DMS153 treated with DMSO at 0.1 percent for 48 hours (cell line): Measurements from ENCODE around the gene PRLR.

Experiments
- DNase-seq: peaks from one replicate; lab custom pipeline; 2025; ENCODE audit not compliant: unreplicated experiment; lab: John Stamatoyannopoulos, UW

Gene PRLR

GRCh38 chr5:35236770-35237169 lies 6.5 kb upstream of the PRLR start:
- no peak for DNase-seq

DNA sequence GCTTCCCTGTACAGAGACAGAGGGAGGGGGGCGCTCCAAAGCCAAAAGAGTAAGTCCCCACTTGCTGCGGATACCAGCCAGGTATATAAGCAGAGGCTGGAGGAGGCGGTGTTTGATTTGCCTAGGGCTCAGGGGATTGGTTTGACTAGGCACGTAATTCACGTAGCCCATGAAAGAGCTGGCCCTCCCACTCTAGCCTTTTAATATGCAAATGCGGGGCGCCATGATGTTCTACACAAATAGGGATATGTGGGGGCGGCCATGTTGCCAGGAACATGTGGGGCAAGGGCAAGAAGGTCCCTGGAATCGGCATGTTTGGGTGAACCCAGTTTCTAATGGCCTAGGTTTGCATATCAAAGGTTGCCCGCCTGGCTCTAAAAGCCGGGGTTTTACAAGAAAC lies 3.3 kb upstream of the PRLR start:
- no peak for DNase-seq

- DNase-seq = no peak
Measured at GRCh38 chr5:35233121-35233520, 2.8 kb upstream of the PRLR start.

DNA sequence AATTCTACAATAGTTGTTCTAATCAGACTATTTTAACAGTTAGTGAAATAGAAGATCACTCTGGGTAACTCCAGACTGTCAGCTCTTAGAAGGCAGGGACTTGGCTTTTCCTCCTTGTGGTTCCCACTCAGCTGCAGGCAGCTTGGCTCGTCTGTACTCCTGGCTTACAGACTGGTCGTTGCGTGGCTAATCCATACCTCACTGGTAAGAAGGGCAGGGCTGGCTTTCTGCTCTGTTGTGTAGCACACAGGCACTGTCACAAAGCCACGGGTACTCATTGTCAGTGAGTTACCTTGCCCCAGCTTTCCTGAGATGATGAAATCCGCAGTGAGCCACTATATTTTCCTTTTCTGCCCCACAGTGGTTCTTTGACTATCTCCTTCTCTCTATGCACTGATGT lies 1.8 kb upstream of the PRLR start:
- DNase-seq = no peak

GRCh38 chr5:35229076-35230037 lies 930 bp downstream of the PRLR start:
- DNase-seq = no peak

- DNase-seq = no peak
Measured at GRCh38 chr5:35228310-35228709, 2.0 kb downstream of the PRLR start.

GRCh38 chr5:35227720-35228119 lies 2.6 kb downstream of the PRLR start:
- no peak for DNase-seq

GRCh38 chr5:35223787-35224395 lies 6.4 kb downstream of the PRLR start:
- DNase-seq = no peak

DNA sequence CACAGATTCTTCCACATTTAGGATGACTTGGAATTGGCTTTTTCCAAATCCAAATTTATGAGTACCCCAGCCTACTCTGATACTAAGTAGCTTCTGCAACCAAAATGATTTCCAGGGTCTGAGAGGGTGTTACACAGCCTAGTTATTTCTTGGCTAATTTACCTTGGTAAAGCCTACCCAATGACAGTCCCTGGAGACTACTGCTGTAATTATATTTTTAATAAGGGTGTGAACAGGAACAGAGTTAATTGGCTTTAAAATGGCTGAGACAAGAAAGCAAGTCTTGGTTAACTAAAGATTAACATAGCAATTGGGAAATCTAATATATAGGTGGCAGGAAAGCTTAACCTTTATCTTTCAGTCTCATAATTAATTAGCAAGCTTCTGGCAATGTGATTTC lies 9.3 kb downstream of the PRLR start:
- DNase-seq = no peak

DNA sequence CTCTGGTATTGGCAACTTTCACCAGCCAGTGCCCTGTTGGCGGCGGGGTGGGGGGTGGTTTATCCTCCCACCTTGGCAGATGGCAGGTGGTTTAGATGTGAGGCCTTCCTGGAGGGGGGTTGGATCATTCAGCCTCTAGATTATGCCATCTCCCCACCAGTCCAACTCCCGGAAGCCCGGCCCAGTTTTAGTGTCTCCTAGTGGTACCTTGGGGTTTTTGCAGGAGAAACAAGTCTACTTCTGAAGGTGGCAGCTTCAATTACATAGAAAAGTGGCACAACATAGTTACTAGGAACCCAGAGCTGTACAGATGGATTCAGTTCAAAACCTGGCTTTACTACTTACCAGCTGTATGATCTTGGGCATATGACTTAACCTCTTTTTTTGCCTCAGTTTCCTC lies 11.3 kb downstream of the PRLR start:
- DNase-seq = no peak

DNA sequence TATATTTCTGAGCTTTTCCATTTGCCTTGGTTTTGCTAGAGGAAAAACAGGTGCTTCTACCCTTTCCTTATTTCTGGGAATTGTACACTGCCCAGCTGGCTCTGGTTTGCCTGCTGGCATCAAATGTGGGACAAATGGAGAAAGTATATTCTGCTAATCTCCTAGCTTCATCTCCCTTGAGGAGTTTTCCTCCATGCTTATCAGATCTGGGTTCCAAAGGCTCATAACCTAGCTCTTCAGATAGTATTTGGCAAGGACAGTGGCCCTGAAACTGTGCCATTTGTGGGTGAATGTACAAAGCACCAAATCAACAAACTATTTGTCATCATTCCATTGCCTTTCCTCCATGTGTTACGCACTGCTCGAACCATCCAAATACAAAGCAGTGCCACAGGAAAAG lies 16.2 kb downstream of the PRLR start:
- DNase-seq = no peak

DNA sequence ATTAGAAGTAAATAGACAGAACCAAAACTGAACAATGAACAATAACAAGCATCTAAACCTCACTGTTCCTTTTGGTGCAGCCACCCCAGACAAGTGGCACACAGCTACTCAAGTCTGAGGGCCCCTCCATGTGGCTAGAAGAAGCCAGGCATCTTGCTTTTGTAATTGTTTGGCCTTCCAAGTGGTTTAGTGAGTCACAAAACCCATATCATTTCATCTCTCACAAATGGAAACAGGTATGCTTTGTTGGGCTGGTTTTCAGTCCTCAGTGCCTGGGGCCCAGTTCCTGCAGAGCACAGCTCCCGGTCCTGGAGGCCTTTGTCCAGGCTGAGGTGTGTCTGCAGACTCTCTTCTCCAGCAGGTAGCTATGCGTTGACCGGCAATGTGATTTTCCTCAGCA lies 16.7 kb downstream of the PRLR start:
- no peak for DNase-seq

GRCh38 chr5:35212122-35212982 lies 17.9 kb downstream of the PRLR start:
- DNase-seq = no peak

DNA sequence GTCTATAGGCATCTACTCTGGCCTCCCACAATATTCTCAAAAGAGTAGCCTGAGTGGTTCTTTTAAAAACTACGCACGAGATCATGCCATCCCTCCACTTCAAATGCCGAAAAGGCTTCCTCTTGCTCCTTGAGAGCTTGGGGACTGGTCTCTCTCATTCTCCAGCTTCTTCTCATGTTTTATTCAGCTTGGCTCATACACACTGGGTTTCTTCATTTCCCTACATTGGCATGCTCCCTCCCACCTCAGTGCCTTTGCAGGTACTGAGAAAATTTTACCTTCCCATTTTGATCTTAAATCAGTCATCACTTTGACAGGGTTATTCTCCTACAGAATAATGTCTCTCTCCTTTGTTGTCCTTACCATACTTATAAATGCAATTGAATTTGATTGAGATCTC lies 20.4 kb downstream of the PRLR start:
- no peak for DNase-seq

GRCh38 chr5:35205606-35206005 lies 24.7 kb downstream of the PRLR start:
- no peak for DNase-seq

DNA sequence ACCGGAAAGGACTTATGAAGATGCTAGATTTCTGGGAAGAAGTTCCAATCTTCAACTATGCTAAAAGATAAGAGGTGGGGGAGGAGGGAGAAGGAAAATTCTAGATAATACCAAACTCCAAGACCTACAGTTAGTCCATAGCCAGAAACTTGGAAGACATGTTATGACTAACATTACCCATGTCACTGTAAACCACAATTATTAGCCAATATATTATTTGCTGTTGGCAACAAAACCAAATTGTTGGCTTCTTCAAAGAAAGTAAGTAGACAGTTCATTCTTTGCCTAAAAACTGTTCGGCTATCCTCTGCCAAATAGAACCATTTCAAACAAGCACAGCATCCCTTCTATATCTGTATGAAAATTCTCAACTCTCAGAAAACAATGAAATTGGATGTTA lies 25.1 kb downstream of the PRLR start:
- DNase-seq = no peak

GRCh38 chr5:35203403-35203802 lies 26.9 kb downstream of the PRLR start:
- DNase-seq = no peak

DNA sequence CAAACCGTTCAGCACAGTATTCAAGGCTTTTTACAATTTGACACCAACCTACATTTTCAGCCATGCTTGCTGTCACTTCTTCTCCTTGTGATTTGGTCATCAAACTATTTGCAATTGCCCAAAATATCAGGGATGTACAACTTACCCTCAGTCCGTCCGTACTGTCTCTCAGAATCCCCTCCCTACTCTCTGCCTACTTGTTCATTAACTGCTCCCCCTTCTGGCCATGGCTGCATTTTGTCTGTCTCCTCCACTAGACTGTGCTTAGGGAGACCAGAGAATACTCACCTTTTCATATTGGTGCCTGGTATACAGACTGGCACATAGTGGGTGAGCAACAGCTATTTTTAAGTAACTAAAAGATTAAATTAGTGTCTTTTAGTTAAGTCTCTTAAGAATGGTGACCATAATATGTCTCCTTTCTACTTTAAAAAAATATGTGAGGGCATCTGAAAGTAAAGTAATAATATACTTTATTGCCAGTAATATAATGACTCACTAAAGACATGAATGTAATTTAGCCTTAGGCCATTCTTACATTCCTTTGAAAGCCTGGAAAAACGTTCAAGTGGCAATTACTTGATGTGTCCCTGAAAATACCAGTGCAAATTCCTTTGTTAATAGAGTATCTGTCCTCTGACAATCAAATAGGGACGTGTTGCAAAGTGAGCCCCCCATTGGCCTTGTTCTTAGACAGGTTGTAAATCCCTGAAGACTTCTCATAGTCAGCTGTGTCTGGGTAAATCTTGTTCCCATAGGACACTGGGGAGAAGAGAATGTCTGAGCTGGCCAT lies 27.8 kb downstream of the PRLR start:
- DNase-seq = no peak

DNA sequence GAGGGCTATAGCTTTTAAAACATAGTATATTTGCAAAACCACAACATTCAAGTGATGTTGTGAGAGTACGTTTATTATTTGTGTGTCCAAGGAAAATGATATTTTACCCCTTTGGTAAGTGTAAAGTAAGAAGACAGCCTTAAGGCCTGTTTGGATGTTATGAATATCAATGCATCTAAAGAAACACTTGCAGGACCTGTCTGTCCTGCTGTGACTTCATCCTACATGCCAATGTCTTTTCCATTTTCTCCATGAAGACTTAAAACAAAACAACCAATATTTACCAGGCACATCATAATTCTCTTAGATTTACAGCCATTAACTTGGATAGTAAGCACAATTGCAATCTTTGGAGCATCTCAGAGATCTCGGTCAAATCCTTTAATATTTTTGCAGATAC lies 29.0 kb downstream of the PRLR start:
- no peak for DNase-seq

GRCh38 chr5:35199886-35200285 lies 30.4 kb downstream of the PRLR start:
- no peak for DNase-seq

DNA sequence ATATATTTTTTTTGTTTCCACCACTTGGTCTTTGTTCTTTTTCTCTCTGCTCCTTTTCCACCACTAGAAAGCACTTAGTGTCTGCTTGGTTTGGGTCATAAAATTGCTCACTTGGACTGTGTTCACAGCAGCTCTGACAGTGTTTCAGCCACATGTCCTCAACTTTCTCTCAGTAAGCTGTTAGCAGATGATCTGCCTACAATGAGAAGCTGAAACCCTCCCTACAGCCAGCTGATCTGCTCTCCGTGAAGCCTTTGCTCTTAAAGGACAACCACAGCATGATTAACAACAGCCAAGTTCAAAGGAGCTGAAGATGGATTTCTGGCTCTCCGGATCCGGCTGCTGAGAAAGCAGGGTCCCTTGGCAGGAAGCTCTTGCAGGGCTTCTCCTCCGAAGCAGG lies 31.6 kb downstream of the PRLR start:
- DNase-seq = no peak
